NK-92 (cell line): ENCODE results near the gene KRTAP10-10.
"Not testable (repeated sequence)": the region's sequence is repeated elsewhere in the genome, so short reads cannot be mapped to it uniquely, and the experiment has no call there.

Experiments used
- DNase-seq: peaks from one replicate; lab custom pipeline; 2025; ENCODE audit not compliant: unreplicated experiment; lab: John Stamatoyannopoulos, UW

The KRTAP10-10 gene

GRCh38 chr21:44637018-44637850, at the start of gene KRTAP10-10:
Gene KRTAP10-10, plus strand, starts transcription at chr21:44637356. Its CDS starts 62 bp downstream, at chr21:44637418.
- no peak for DNase-seq

- no peak for DNase-seq
Measured at GRCh38 chr21:44589094-44589493, 48.1 kb upstream of the KRTAP10-10 start.

GRCh38 chr21:44589586-44590305, 47.4 kb upstream of the KRTAP10-10 start:
- no peak for DNase-seq

GRCh38 chr21:44590311-44590721, 46.8 kb upstream of the KRTAP10-10 start:
- no peak for DNase-seq

GRCh38 chr21:44590897-44591800, 46.0 kb upstream of the KRTAP10-10 start:
- DNase-seq, result not testable (repeated sequence)

GRCh38 chr21:44591801-44592130, 45.4 kb upstream of the KRTAP10-10 start:
- not testable (repeated sequence) for DNase-seq

- no peak for DNase-seq
Measured at GRCh38 chr21:44592446-44593311, 44.5 kb upstream of the KRTAP10-10 start, which contains the start of gene KRTAP10-6. Gene KRTAP10-6, minus strand, starts transcription at chr21:44592505. Its CDS starts 21 bp downstream, at chr21:44592484.

- no peak for DNase-seq
Measured at GRCh38 chr21:44593598-44594405, 43.4 kb upstream of the KRTAP10-10 start.

GRCh38 chr21:44594406-44594916, 42.7 kb upstream of the KRTAP10-10 start:
- no peak for DNase-seq

GRCh38 chr21:44595524-44595923, 41.6 kb upstream of the KRTAP10-10 start:
- DNase-seq, result no peak

- no peak for DNase-seq
Measured at GRCh38 chr21:44596068-44596725, 41.0 kb upstream of the KRTAP10-10 start.

GRCh38 chr21:44598061-44598460, 39.1 kb upstream of the KRTAP10-10 start:
- DNase-seq, result no peak

GRCh38 chr21:44599264-44600029, 37.7 kb upstream of the KRTAP10-10 start:
- DNase-seq, result no peak

GRCh38 chr21:44600118-44600978, 36.8 kb upstream of the KRTAP10-10 start, which contains the start of gene KRTAP10-7:
Gene KRTAP10-7, plus strand, starts transcription at chr21:44600597. Its CDS starts 25 bp downstream, at chr21:44600622.
- not testable (repeated sequence) for DNase-seq

- DNase-seq, result not testable (repeated sequence)
Measured at GRCh38 chr21:44601091-44601490, 36.1 kb upstream of the KRTAP10-10 start.

GRCh38 chr21:44601596-44602462, 35.3 kb upstream of the KRTAP10-10 start:
- no peak for DNase-seq
